ENCODE measurements around the gene ZNF625. TPM values are rescaled to one million over a fixed set of nuclear protein-coding genes. Genes with fewer than 3 reads are reported as not detected.
"Not testable (repeated sequence)": the region's sequence is repeated elsewhere in the genome, so short reads cannot be mapped to it uniquely, and the experiment has no call there.

Gene ZNF625
- total and polyA plus RNA-seq, 9 donors: 3.8 to 11.5 (median 5.2) TPM

DNA sequence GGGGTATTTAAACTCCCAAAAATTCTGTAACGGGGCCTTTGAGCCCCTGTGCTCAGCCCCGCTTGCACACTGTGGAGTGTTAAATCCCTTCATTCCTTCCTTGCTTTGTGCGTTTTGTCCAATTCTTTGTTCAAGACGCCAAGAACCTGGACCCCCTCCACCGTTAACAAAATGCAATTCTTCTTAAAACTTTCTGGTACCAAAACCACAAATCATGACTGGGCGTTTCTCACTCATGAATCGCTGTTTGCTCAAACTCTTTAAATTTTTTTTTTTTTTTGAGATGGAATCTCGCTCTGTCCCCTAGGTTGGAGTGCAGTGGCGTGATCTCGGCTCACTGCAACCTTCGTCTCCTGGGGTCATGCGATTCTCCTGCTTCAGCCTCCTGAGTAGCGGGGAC is 17.3 kb downstream of the ZNF625 start:
- H3K36me3 ChIP-seq (ENCODE audit: control insufficient read depth, insufficient read depth, low read length): peaks cover 38% of the 10 kb centered on the region
- DNase-seq: peak; percentile 15
- peaks cover 4% of the 10 kb centered on the region for H3K9me3 ChIP-seq (replicated peaks; ENCODE audit: control insufficient read depth, low read depth, low read length)
- 9% methylated on average over 12 of the region's 13 CpGs for WGBS (ENCODE audit: insufficient coverage)
- peak overlapping the region; percentile 89 for H3K4me3 ChIP-seq (ENCODE audit: low read length)
- peak overlapping the region; percentile 99 for H3K27ac ChIP-seq (ENCODE audit: low read length)
- no peaks in the 10 kb centered on the region for H3K27me3 ChIP-seq (ENCODE audit: control insufficient read depth, insufficient read depth, low read length)
- peaks cover 18% of the 10 kb centered on the region for H3K4me1 ChIP-seq (ENCODE audit: control insufficient read depth, insufficient read depth, low read length)

DNA sequence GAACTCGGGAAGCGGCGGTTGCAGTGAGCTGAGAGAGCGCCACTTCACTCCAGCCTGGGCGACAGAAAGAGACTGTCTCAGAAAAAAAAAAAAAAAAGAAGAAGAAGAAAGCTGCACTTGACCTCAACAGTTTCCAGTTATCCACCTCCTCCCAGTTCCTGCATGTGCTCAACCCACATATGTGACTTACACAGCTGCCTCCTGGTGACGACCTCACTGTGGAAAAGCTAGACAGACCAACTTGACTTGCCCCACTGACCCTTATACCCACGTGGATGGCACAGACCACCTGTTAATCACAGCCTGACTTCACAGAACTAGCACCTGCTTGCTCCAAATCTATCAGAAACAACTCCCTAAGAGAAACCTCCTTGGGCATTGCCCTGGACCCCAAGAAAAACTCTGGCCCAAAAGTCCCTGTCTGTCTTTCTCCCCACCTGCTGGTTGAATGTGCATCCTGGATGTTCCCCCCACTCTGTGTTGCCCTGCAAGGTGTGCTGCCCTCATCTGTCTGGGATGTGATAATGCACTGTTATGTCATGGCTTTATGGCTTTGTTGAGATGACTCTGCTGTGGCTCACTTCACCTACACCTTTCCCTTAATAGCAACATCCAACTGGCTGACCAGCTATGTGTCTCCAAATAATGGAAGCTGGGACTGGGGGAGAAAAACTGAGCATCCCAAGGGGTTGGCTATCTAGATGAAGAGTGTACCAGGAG is 19.2 kb downstream of the ZNF625 start:
- H3K9me3 ChIP-seq (replicated peaks; ENCODE audit: control insufficient read depth, low read depth, low read length): peaks cover 19% of the 10 kb centered on the region
- no peak for DNase-seq
- 78% methylated on average over 6 of the region's 7 CpGs for WGBS (ENCODE audit: insufficient coverage)
- peaks cover 48% of the 10 kb centered on the region for H3K36me3 ChIP-seq (ENCODE audit: control insufficient read depth, insufficient read depth, low read length)
- H3K4me1 ChIP-seq (ENCODE audit: control insufficient read depth, insufficient read depth, low read length): peaks cover 18% of the 10 kb centered on the region
- no peaks in the 10 kb centered on the region for H3K27me3 ChIP-seq (ENCODE audit: control insufficient read depth, insufficient read depth, low read length)
- H3K4me3 ChIP-seq (ENCODE audit: low read length): no peak overlapping the region
- H3K27ac ChIP-seq (ENCODE audit: low read length): no peak overlapping the region

DNA sequence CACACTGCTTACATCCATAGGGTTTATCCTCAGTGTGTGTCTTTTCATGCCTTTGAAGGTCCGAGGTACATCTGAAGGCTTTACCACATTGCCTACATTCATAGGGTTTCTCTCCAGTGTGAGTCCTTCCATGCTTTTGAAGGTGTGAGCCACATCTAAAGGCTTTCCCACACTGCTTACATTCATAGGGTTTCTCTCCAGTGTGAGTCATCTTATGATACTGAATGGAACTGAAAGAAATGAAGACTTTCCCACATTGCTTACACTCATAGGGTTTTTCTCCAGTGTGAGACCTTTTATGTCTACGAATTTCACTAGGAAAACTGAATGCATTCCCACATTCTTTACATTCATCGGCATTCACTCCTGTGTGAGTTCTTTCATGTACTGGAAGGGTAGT is 23.5 kb downstream of the ZNF625 start:
- peaks cover 55% of the 10 kb centered on the region for H3K36me3 ChIP-seq (ENCODE audit: control insufficient read depth, insufficient read depth, low read length)
- H3K9me3 ChIP-seq (replicated peaks; ENCODE audit: control insufficient read depth, low read depth, low read length): peaks cover 37% of the 10 kb centered on the region
- DNase-seq: no peak

DNA sequence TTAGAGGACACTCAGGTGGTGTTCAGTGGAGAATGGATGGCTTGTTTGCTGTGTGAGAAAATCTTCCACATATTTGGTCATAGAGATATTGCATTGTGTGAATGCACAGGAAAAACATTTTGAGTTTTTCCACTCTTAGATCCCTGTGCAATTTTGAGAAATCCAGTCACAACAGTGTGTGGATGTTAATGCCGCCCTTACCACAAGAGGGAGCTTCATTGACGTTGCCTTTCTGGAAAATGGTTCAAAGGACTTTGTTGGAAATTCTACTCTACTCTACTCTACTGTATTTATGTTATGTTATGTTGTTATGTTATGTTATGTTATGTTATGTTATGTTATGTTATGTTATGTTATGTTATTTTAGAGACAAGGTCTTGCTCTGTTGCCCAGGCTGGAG is 29.8 kb downstream of the ZNF625 start:
- H3K9me3 ChIP-seq (replicated peaks; ENCODE audit: control insufficient read depth, low read depth, low read length): peaks cover 13% of the 10 kb centered on the region
- no peaks in the 10 kb centered on the region for H3K27me3 ChIP-seq (ENCODE audit: control insufficient read depth, insufficient read depth, low read length)
- H3K36me3 ChIP-seq (ENCODE audit: control insufficient read depth, insufficient read depth, low read length): peaks cover 3% of the 10 kb centered on the region
- WGBS (ENCODE audit: insufficient coverage): no CpG with 5 or more reads among the region's 2 CpGs
- no peak overlapping the region for H3K27ac ChIP-seq (ENCODE audit: low read length)
- H3K4me1 ChIP-seq (ENCODE audit: control insufficient read depth, insufficient read depth, low read length): no peaks in the 10 kb centered on the region
- DNase-seq: no peak
- H3K4me3 ChIP-seq (ENCODE audit: low read length): no peak overlapping the region

More for the DNA sequence above, 23.5 kb downstream of the ZNF625 start:
- H3K4me1 ChIP-seq (ENCODE audit: control insufficient read depth, insufficient read depth, low read length): no peaks in the 10 kb centered on the region
- H3K27me3 ChIP-seq (ENCODE audit: control insufficient read depth, insufficient read depth, low read length): no peaks in the 10 kb centered on the region
- no CpG with 5 or more reads among the region's 3 CpGs for WGBS (ENCODE audit: insufficient coverage)
- no peak overlapping the region for H3K4me3 ChIP-seq (ENCODE audit: low read length)
- no peak overlapping the region for H3K27ac ChIP-seq (ENCODE audit: low read length)

DNA sequence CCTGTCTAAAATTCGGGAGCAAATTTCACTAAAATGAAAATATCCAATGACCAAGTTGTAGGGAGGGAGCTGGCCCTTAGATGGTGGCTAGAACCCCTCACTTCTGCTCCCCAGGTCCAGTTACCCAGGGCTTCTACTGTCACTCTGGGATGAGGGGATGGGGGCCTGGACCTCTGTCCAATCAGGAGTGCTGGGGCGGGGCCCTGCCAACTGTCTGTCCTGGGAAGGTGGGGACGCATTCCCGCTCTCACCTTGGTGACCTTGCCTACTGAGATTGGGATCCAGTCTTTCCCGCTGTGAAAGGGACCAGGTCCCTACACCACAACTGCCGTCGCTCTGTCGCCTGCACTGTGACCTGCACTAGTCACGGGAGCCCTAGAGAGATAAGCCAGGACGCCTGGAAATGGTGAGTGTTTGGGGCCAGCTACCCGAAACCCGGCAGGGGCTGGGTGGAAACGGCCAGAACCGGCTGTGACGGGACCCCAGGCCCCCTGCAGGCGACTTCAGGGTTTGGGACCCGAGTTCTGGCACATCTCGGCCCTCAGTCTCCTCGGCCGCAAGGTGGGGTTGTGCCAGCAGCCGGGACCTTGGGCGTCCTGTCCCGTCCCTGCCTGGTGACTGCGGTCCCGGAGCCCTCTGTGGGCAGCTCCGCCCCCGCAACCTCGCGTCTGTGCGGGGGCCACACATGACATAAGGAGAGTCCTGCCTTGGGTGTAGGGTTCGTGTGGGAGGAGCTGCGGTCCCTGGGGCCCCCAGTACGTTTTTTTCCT is 39.1 kb downstream of the ZNF625 start:
- Histone ChIP-seq H3K9me3 (replicated peaks; ENCODE audit: control insufficient read depth, low read depth, low read length) (peaks cover 10% of the 10 kb centered on the region), H3K36me3 (ENCODE audit: control insufficient read depth, insufficient read depth, low read length) (peaks cover 13% of the 10 kb centered on the region), H3K27ac (ENCODE audit: low read length) (no peak overlapping the region), H3K4me1 (ENCODE audit: control insufficient read depth, insufficient read depth, low read length) (no peaks in the 10 kb centered on the region), H3K27me3 (ENCODE audit: control insufficient read depth, insufficient read depth, low read length) (no peaks in the 10 kb centered on the region), H3K4me3 (ENCODE audit: low read length) (no peak overlapping the region)
- DNase-seq: no peak
- 70% methylated on average over 31 of the region's 33 CpGs for WGBS (ENCODE audit: insufficient coverage)

DNA sequence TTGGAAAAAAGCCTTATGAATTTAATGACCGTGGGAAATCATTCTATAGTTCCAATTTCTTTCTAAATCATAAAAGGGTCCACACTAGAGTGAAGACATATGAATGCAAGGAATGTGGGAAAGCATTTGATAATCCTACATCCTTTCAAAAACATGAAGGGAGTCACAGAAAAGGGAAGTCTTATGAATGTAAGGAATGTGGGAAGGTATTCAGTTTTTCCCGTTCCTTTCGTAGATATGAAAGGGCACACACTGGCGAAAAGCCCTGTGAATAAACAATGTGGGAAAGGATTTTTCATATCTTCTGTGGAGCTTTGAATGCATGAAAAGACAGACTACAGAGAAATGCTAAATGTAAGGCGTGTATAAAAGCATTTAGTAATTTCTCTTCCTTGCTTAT is 43.4 kb downstream of the ZNF625 start:
- DNase-seq: no peak
- Histone ChIP-seq H3K4me3 (ENCODE audit: low read length) (no peak overlapping the region), H3K9me3 (replicated peaks; ENCODE audit: control insufficient read depth, low read depth, low read length) (peaks cover 22% of the 10 kb centered on the region), H3K27ac (ENCODE audit: low read length) (no peak overlapping the region), H3K36me3 (ENCODE audit: control insufficient read depth, insufficient read depth, low read length) (peaks cover 29% of the 10 kb centered on the region), H3K4me1 (ENCODE audit: control insufficient read depth, insufficient read depth, low read length) (no peaks in the 10 kb centered on the region), H3K27me3 (ENCODE audit: control insufficient read depth, insufficient read depth, low read length) (no peaks in the 10 kb centered on the region)
- WGBS (ENCODE audit: insufficient coverage): 68% methylated on average over 3 of the region's 5 CpGs

DNA sequence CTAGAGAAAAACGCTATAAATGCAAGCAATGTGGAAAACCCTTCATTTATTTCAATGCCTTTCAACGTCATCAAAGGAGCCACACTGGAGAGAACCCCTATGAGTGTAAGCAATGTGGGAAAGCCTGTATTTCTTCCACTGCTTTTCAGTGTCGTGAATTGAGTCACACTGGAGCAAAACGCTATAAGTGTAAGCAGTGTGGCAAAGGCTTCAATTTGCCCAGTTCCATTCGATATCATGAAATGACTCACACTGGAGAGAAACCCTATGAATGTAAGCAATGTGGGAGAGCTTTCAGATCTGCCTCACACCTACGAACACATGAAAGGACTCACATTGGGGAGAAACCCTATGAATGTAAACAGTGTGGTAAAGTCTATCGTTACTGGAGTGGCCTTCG is 43.8 kb downstream of the ZNF625 start:
- Histone ChIP-seq H3K27ac (ENCODE audit: low read length) (no peak overlapping the region), H3K9me3 (replicated peaks; ENCODE audit: control insufficient read depth, low read depth, low read length) (peaks cover 22% of the 10 kb centered on the region), H3K4me1 (ENCODE audit: control insufficient read depth, insufficient read depth, low read length) (no peaks in the 10 kb centered on the region), H3K36me3 (ENCODE audit: control insufficient read depth, insufficient read depth, low read length) (peaks cover 29% of the 10 kb centered on the region), H3K27me3 (ENCODE audit: control insufficient read depth, insufficient read depth, low read length) (no peaks in the 10 kb centered on the region), H3K4me3 (ENCODE audit: low read length) (no peak overlapping the region)
- WGBS (ENCODE audit: insufficient coverage): 97% methylated on average over 4 of the region's 8 CpGs
- no peak for DNase-seq

DNA sequence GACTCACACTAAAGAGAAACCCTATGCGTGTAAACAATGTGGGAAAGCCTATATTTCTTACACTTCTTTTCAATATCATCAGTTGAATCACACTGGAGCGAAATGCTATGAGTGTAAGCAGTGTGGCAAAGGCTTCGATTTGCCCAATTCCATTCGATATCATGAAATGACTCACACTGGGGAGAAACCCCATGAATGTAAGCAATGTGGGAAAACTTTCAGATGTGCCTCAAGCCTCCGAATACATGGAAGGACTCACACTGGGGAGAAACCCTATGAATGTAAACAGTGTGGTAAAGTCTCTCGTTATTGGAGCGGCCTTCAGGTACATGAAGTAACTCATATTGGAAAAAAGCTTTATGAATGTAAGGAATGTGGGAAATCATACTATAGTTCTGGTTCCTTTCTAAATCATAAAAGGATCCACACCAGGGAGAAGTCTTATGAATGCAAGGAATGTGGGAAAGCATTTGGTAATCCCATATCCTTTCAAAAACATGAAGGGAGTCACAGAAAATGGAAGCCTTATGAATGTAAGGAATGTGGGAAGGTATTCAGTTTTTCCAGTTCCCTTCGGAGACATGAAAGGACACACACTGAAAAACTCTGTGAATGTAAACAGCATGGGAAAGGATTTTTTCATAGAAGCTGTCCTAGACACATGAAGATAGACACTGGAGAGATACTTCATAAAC is 44.4 kb downstream of the ZNF625 start:
- Histone ChIP-seq H3K9me3 (replicated peaks; ENCODE audit: control insufficient read depth, low read depth, low read length) (peaks cover 22% of the 10 kb centered on the region), H3K27me3 (ENCODE audit: control insufficient read depth, insufficient read depth, low read length) (no peaks in the 10 kb centered on the region)
- 92% methylated on average over 3 of the region's 8 CpGs for WGBS (ENCODE audit: insufficient coverage)

DNA sequence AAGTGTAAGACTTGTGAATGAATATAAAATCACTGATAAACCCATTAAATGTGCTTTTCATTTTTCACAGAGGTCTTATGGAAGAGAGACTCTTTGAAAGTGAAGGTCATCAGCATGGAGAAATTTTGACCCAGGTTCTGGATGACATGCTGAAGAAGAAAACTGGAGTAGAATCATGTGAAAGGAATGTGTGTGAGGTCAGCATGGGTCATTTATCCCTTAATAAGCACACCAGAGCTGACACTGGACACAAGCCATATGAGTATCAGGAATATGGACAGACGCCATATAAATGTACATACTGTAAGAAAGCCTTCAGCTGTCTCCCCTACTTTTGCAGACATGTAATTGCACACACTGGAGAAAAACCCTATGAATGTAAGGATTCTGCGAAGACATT is 45.4 kb downstream of the ZNF625 start:
- no peak overlapping the region for H3K4me3 ChIP-seq (ENCODE audit: low read length)
- peaks cover 28% of the 10 kb centered on the region for H3K9me3 ChIP-seq (replicated peaks; ENCODE audit: control insufficient read depth, low read depth, low read length)
- no peak overlapping the region for H3K27ac ChIP-seq (ENCODE audit: low read length)
- WGBS (ENCODE audit: insufficient coverage): no CpG with 5 or more reads among the region's 2 CpGs
- peaks cover 34% of the 10 kb centered on the region for H3K36me3 ChIP-seq (ENCODE audit: control insufficient read depth, insufficient read depth, low read length)
- no peaks in the 10 kb centered on the region for H3K4me1 ChIP-seq (ENCODE audit: control insufficient read depth, insufficient read depth, low read length)
- DNase-seq: peak; percentile 3
- no peaks in the 10 kb centered on the region for H3K27me3 ChIP-seq (ENCODE audit: control insufficient read depth, insufficient read depth, low read length)

More for the DNA sequence above, 44.4 kb downstream of the ZNF625 start:
- H3K4me1 ChIP-seq (ENCODE audit: control insufficient read depth, insufficient read depth, low read length): no peaks in the 10 kb centered on the region
- peaks cover 29% of the 10 kb centered on the region for H3K36me3 ChIP-seq (ENCODE audit: control insufficient read depth, insufficient read depth, low read length)
- H3K27ac ChIP-seq (ENCODE audit: low read length): no peak overlapping the region
- DNase-seq: no peak
- no peak overlapping the region for H3K4me3 ChIP-seq (ENCODE audit: low read length)

DNA sequence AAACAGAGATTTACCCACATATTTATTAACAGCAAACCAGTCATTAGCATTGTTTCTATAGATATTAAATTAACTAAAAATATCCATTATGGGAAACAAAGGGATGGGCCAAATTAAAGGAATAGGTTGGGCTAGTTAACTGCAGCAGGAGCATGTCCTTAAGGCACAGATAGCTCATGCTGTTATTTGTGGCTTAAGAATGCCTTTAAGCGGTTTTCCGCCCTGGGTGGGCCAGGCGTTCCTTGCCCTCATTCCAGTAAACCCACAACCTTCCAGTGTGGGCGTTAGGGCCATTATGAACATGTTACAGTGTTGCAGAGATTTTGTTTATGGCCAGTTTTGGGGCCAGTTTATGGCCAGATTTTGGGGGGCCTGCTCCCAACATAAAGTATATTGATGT is 52.6 kb downstream of the ZNF625 start:
- H3K4me1 ChIP-seq (ENCODE audit: control insufficient read depth, insufficient read depth, low read length); H3K4me3 ChIP-seq (ENCODE audit: low read length); DNase-seq; H3K9me3 ChIP-seq (replicated peaks; ENCODE audit: control insufficient read depth, low read depth, low read length); H3K27me3 ChIP-seq (ENCODE audit: control insufficient read depth, insufficient read depth, low read length); H3K36me3 ChIP-seq (ENCODE audit: control insufficient read depth, insufficient read depth, low read length); H3K27ac ChIP-seq (ENCODE audit: low read length): not testable (repeated sequence)
- no CpG with 5 or more reads among the region's 4 CpGs for WGBS (ENCODE audit: insufficient coverage)

All from muscle of leg (tissue), 11 donors.